ENCODE results near the gene CASK.
A peak's percentile ranks its signal among the peaks of the same experiment; 100 is the strongest.

DNA sequence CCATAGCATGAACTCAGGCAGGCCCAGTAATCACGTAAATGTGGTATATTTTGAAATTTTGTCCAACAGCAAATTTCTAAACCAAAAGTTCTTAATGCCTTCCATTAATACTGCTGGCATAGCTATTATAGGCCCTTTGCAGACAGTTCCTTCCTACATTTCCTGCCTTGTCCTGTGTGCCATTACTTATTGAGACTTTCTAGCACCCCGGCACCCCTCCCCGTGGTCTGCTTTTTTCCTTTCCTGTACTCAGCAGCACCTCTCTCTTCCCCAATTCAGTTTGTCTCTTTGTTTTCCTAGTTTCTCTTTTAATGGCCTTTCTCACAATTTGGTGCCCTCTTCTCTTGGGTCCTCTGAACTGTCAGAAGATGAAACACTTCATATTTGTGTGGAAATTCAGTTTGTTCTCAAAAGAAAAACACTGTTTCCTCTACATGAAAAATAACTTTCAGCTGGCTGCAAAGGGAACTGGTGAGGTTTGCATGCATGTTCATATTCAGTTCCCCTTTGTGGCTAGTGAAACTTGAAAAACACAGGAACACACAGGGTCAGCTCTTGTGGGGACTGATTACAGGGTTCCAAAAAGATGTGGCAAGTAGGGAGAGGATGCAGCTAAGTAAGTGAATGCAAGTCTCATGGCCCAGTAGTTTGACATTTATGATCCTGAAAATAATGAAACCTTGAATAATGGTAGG, 217.5 kb downstream of the CASK start:
- TF ChIP-seq, protein P1, sequence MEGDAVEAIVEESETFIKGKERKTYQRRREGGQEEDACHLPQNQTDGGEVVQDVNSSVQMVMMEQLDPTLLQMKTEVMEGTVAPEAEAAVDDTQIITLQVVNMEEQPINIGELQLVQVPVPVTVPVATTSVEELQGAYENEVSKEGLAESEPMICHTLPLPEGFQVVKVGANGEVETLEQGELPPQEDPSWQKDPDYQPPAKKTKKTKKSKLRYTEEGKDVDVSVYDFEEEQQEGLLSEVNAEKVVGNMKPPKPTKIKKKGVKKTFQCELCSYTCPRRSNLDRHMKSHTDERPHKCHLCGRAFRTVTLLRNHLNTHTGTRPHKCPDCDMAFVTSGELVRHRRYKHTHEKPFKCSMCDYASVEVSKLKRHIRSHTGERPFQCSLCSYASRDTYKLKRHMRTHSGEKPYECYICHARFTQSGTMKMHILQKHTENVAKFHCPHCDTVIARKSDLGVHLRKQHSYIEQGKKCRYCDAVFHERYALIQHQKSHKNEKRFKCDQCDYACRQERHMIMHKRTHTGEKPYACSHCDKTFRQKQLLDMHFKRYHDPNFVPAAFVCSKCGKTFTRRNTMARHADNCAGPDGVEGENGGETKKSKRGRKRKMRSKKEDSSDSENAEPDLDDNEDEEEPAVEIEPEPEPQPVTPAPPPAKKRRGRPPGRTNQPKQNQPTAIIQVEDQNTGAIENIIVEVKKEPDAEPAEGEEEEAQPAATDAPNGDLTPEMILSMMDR (IDR thresholded peaks at IDR 0.05; ENCODE audit: insufficient read depth, low read length) = no peak
- peak; percentile 50; the same call in 1 of the 2 replicates for TF ChIP-seq POLR2AphosphoS5 (IDR thresholded peaks at IDR 0.05; ENCODE audit: low read depth)
- TF ChIP-seq, protein P2, sequence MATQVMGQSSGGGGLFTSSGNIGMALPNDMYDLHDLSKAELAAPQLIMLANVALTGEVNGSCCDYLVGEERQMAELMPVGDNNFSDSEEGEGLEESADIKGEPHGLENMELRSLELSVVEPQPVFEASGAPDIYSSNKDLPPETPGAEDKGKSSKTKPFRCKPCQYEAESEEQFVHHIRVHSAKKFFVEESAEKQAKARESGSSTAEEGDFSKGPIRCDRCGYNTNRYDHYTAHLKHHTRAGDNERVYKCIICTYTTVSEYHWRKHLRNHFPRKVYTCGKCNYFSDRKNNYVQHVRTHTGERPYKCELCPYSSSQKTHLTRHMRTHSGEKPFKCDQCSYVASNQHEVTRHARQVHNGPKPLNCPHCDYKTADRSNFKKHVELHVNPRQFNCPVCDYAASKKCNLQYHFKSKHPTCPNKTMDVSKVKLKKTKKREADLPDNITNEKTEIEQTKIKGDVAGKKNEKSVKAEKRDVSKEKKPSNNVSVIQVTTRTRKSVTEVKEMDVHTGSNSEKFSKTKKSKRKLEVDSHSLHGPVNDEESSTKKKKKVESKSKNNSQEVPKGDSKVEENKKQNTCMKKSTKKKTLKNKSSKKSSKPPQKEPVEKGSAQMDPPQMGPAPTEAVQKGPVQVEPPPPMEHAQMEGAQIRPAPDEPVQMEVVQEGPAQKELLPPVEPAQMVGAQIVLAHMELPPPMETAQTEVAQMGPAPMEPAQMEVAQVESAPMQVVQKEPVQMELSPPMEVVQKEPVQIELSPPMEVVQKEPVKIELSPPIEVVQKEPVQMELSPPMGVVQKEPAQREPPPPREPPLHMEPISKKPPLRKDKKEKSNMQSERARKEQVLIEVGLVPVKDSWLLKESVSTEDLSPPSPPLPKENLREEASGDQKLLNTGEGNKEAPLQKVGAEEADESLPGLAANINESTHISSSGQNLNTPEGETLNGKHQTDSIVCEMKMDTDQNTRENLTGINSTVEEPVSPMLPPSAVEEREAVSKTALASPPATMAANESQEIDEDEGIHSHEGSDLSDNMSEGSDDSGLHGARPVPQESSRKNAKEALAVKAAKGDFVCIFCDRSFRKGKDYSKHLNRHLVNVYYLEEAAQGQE (IDR thresholded peaks at IDR 0.05; ENCODE audit: insufficient replicate concordance, low read depth) = no peak
